ENCODE data around the gene NELFCD.

DNA sequence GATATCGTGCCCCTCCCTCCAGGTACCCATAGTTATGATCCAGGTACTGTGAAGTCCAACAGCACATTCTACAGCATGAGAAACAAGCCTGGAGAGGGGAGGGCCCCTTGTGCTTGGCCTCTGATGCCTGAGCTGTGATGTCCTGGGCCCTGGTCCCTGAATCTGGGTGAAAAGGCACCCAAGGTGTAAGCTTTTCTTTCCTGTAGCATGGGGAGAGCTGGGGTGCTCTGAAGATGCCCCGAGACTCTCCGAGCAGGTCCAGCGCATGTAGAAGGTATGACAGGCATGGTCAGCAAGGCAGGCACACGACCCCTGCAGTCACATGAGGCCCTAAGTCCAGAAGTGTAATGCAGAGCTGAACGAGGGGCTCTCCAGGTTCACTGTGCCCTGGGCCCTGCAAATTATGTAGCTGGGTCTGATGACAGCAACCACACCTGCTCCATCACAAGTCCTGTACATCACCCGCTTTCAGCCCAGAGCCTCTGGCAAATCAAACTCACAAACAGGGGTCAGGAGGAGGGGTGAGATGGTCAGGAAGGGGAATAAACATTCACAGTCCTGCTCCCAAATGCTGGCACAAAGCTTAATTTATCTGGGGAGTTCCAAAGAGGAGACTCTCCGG, 27.8 kb downstream of the NELFCD start:
- TF ChIP-seq, protein P1, sequence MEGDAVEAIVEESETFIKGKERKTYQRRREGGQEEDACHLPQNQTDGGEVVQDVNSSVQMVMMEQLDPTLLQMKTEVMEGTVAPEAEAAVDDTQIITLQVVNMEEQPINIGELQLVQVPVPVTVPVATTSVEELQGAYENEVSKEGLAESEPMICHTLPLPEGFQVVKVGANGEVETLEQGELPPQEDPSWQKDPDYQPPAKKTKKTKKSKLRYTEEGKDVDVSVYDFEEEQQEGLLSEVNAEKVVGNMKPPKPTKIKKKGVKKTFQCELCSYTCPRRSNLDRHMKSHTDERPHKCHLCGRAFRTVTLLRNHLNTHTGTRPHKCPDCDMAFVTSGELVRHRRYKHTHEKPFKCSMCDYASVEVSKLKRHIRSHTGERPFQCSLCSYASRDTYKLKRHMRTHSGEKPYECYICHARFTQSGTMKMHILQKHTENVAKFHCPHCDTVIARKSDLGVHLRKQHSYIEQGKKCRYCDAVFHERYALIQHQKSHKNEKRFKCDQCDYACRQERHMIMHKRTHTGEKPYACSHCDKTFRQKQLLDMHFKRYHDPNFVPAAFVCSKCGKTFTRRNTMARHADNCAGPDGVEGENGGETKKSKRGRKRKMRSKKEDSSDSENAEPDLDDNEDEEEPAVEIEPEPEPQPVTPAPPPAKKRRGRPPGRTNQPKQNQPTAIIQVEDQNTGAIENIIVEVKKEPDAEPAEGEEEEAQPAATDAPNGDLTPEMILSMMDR (IDR thresholded peaks at IDR 0.05), result no peak
- no peak for TF ChIP-seq POLR2A (IDR thresholded peaks at IDR 0.05)

Measured in thyroid gland (tissue), 4 donors.